HepG2 (cell line): ENCODE measurements around the gene DMRTA2.

Experiments used
- CBFB ChIP-seq: sonication (generic); formaldehyde crosslinking; IDR thresholded peaks from 2 replicates; pipeline ENCODE4 v1.4.0; 2020; ENCODE audit warnings: missing genetic modification reagents
- CTCF ChIP-seq: sonication (generic); formaldehyde crosslinking; IDR thresholded peaks from 2 replicates; pipeline ENCODE4 v1.5.0; 2020; ENCODE audit warnings: mild to moderate bottlenecking, missing genetic modification reagents, moderate library complexity
- MAX ChIP-seq: IDR thresholded peaks from 2 replicates; pipeline ENCODE4 v1.6.1; 2012; ENCODE audit warnings: inconsistent platforms
- POLR2A ChIP-seq, 2 experiments: IDR thresholded peaks; 2 replicates each; pipeline ENCODE4 v1.6.1; 2011; ENCODE audit warnings: low read depth in 2 of 2, low read length in 2 of 2, mild to moderate bottlenecking in 1 of 2, moderate library complexity in 1 of 2; ENCODE audit not compliant: insufficient read depth in 1 of 2
- RFX5 ChIP-seq: IDR thresholded peaks from 2 replicates; pipeline ENCODE4 v1.6.1; 2011; ENCODE audit warnings: low read depth, low read length, improper control_type of control experiment
- TBL1XR1 ChIP-seq: fragments of 150-350 bp; IDR thresholded peaks from 2 replicates; pipeline ENCODE4 v1.6.1; 2014; ENCODE audit warnings: borderline replicate concordance, low read length; ENCODE audit not compliant: partially characterized antibody

GRCh38 chr1:50458507-50458906 lies 35.3 kb upstream of the DMRTA2 start:
- no peak for TF ChIP-seq MAX
- TF ChIP-seq TBL1XR1: no peak
- TF ChIP-seq RFX5: no peak
- no peak for TF ChIP-seq POLR2A (IDR thresholded peaks at IDR 0.05; ENCODE audit: insufficient read depth in 1 of 2, low read depth in 2 of 2, low read length in 2 of 2)
- no peak for TF ChIP-seq CBFB (CRISPR knock-in tag)
- TF ChIP-seq CTCF: no peak
